ENCODE results near the gene ALDH1L2.

Gene ALDH1L2

GRCh38 chr12:105085501-105085900 lies 1.2 kb upstream of the ALDH1L2 start:
- in situ Hi-C loops (cut with HindIII; ENCODE audit: low sequenced_read_pairs), result no loop called here

- in situ Hi-C loops (cut with HindIII; ENCODE audit: low sequenced_read_pairs), result no loop called here
Observed at GRCh38 chr12:105083551-105084105, 630 bp downstream of the ALDH1L2 start.

- in situ Hi-C loops (cut with HindIII; ENCODE audit: low sequenced_read_pairs), result no loop called here
Observed at GRCh38 chr12:105083031-105083430, 1.2 kb downstream of the ALDH1L2 start.

- in situ Hi-C loops (cut with HindIII; ENCODE audit: low sequenced_read_pairs), result no loop called here
Observed at GRCh38 chr12:105078712-105079570, 5.3 kb downstream of the ALDH1L2 start.

- in situ Hi-C loops (cut with HindIII; ENCODE audit: low sequenced_read_pairs), result no loop called here
Observed at GRCh38 chr12:105077435-105077834, 6.8 kb downstream of the ALDH1L2 start.

- in situ Hi-C loops (cut with HindIII; ENCODE audit: low sequenced_read_pairs), result no loop called here
Observed at GRCh38 chr12:105076913-105077312, 7.3 kb downstream of the ALDH1L2 start.

- in situ Hi-C loops (cut with HindIII; ENCODE audit: low sequenced_read_pairs), result no loop called here
Observed at GRCh38 chr12:105076098-105076497, 8.2 kb downstream of the ALDH1L2 start.

- in situ Hi-C loops (cut with HindIII; ENCODE audit: low sequenced_read_pairs), result no loop called here
Observed at GRCh38 chr12:105072888-105073488, 11.3 kb downstream of the ALDH1L2 start.

GRCh38 chr12:105071981-105072380 lies 12.3 kb downstream of the ALDH1L2 start:
- in situ Hi-C loops (cut with HindIII; ENCODE audit: low sequenced_read_pairs), result no loop called here

- in situ Hi-C loops (cut with HindIII; ENCODE audit: low sequenced_read_pairs), result no loop called here
Observed at GRCh38 chr12:105069936-105070702, 14.1 kb downstream of the ALDH1L2 start.

GRCh38 chr12:105067511-105068031 lies 16.7 kb downstream of the ALDH1L2 start:
- in situ Hi-C loops (cut with HindIII; ENCODE audit: low sequenced_read_pairs), result no loop called here

GRCh38 chr12:105064564-105065178 lies 19.6 kb downstream of the ALDH1L2 start:
- in situ Hi-C loops (cut with HindIII; ENCODE audit: low sequenced_read_pairs), result no loop called here

GRCh38 chr12:105060715-105061378 lies 23.4 kb downstream of the ALDH1L2 start:
- in situ Hi-C loops (cut with HindIII; ENCODE audit: low sequenced_read_pairs), result no loop called here

GRCh38 chr12:105057174-105057573 lies 27.1 kb downstream of the ALDH1L2 start:
- in situ Hi-C loops (cut with HindIII; ENCODE audit: low sequenced_read_pairs), result no loop called here

- in situ Hi-C loops (cut with HindIII; ENCODE audit: low sequenced_read_pairs), result no loop called here
Observed at GRCh38 chr12:105053116-105053572, 31.1 kb downstream of the ALDH1L2 start.

GRCh38 chr12:105051981-105052380 lies 32.3 kb downstream of the ALDH1L2 start:
- in situ Hi-C loops (cut with HindIII; ENCODE audit: low sequenced_read_pairs), result no loop called here

GRCh38 chr12:105048315-105048714 lies 35.9 kb downstream of the ALDH1L2 start:
- in situ Hi-C loops (cut with HindIII; ENCODE audit: low sequenced_read_pairs), result no loop called here

- in situ Hi-C loops (cut with HindIII; ENCODE audit: low sequenced_read_pairs), result no loop called here
Observed at GRCh38 chr12:105047308-105047707, 37.0 kb downstream of the ALDH1L2 start.

- in situ Hi-C loops (cut with HindIII; ENCODE audit: low sequenced_read_pairs), result no loop called here
Observed at GRCh38 chr12:105041186-105041585, 43.1 kb downstream of the ALDH1L2 start.

- in situ Hi-C loops (cut with HindIII; ENCODE audit: low sequenced_read_pairs), result no loop called here
Observed at GRCh38 chr12:105040476-105040875, 43.8 kb downstream of the ALDH1L2 start.

Data from endothelial cell of hepatic sinusoid (primary cell).